Measurements from ENCODE around the gene EPB41L5. TPM values are rescaled to one million over a fixed set of nuclear protein-coding genes. Genes with fewer than 3 reads are reported as not detected.

Gene EPB41L5
- total RNA-seq, 1 experiment from 2014 or later, result 34.9 TPM

- TF ChIP-seq RELA (CRISPR knock-in tag; IDR thresholded peaks at IDR 0.05; ENCODE audit: borderline replicate concordance), result peak; percentile 99
- TF ChIP-seq ZNF281 (CRISPR knock-in tag; IDR thresholded peaks at IDR 0.05), result peak; percentile 89
- peak; percentile 78 for TF ChIP-seq PRDM15 (CRISPR knock-in tag; IDR thresholded peaks at IDR 0.05)
- TF ChIP-seq JAZF1 (CRISPR knock-in tag; IDR thresholded peaks at IDR 0.05), result no peak
- peak; percentile 99 for TF ChIP-seq ATF1 (CRISPR knock-in tag; IDR thresholded peaks at IDR 0.05)
- peak; percentile 86 for TF ChIP-seq NR2C2 (CRISPR knock-in tag; IDR thresholded peaks at IDR 0.05)
- peak; percentile 64; the same call in 1 of the 2 replicates for TF ChIP-seq ZNF423 (CRISPR knock-in tag; IDR thresholded peaks at IDR 0.05)
- TF ChIP-seq OVOL2 (CRISPR knock-in tag; IDR thresholded peaks at IDR 0.05; ENCODE audit: borderline replicate concordance), result no peak
- peak; percentile 82; the same call in 1 of the 2 replicates for TF ChIP-seq STAT6 (CRISPR knock-in tag; conservative IDR thresholded peaks at IDR 0.05; ENCODE audit: low read depth)
- TF ChIP-seq MXD4 (CRISPR knock-in tag; IDR thresholded peaks at IDR 0.05; ENCODE audit: borderline replicate concordance), result no peak
- TF ChIP-seq MLX (CRISPR knock-in tag; IDR thresholded peaks at IDR 0.05), result peak; percentile 97
- TF ChIP-seq ZNF512 (CRISPR knock-in tag; IDR thresholded peaks at IDR 0.05; ENCODE audit: borderline replicate concordance), result 0 out of 2 replicates have a peak, but pooled peaks have one; percentile 50
- peak; percentile 81; the same call in 1 of the 2 replicates for TF ChIP-seq PREB (CRISPR knock-in tag; IDR thresholded peaks at IDR 0.05; ENCODE audit: borderline replicate concordance)
- TF ChIP-seq ZBTB43 (CRISPR knock-in tag; IDR thresholded peaks at IDR 0.05), result peak; percentile 99
- TF ChIP-seq CREB1 (CRISPR knock-in tag; IDR thresholded peaks at IDR 0.05), result peak; percentile 95
- peak; percentile 78; the same call in 1 of the 2 replicates for TF ChIP-seq ZNF121 (CRISPR knock-in tag; IDR thresholded peaks at IDR 0.05)
- TF ChIP-seq ATF3 (CRISPR knock-in tag; conservative IDR thresholded peaks at IDR 0.05), result 0 out of 2 replicates have a peak, but pooled peaks have one; percentile 23
- TF ChIP-seq ZNF138 (CRISPR knock-in tag; conservative IDR thresholded peaks at IDR 0.05), result peak; percentile 99
- peak; percentile 92 for TF ChIP-seq SMAD4 (CRISPR knock-in tag; IDR thresholded peaks at IDR 0.05)
- TF ChIP-seq GRHL2 (CRISPR knock-in tag; IDR thresholded peaks at IDR 0.05; ENCODE audit: insufficient replicate concordance, severe bottlenecking), result no peak
- TF ChIP-seq KAT7 (CRISPR knock-in tag; IDR thresholded peaks at IDR 0.05; ENCODE audit: borderline replicate concordance), result 0 out of 2 replicates have a peak, but pooled peaks have one; percentile 95
Observed at GRCh38 chr2:120223034-120223912, 210.4 kb downstream of the EPB41L5 start, which contains the start of gene TMEM185B (continued).
